Measurements from ENCODE around the gene ZDHHC18.

- TF ChIP-seq CTCF (IDR thresholded peaks at IDR 0.05) (no peak), POLR2A (IDR thresholded peaks at IDR 0.05) (no peak), POLR2AphosphoS5 (IDR thresholded peaks at IDR 0.05) (no peak)
Observed at GRCh38 chr1:26897351-26897750, 70.9 kb downstream of the ZDHHC18 start.
